ENCODE results near the gene ZNF428.

The ZNF428 gene

DNA sequence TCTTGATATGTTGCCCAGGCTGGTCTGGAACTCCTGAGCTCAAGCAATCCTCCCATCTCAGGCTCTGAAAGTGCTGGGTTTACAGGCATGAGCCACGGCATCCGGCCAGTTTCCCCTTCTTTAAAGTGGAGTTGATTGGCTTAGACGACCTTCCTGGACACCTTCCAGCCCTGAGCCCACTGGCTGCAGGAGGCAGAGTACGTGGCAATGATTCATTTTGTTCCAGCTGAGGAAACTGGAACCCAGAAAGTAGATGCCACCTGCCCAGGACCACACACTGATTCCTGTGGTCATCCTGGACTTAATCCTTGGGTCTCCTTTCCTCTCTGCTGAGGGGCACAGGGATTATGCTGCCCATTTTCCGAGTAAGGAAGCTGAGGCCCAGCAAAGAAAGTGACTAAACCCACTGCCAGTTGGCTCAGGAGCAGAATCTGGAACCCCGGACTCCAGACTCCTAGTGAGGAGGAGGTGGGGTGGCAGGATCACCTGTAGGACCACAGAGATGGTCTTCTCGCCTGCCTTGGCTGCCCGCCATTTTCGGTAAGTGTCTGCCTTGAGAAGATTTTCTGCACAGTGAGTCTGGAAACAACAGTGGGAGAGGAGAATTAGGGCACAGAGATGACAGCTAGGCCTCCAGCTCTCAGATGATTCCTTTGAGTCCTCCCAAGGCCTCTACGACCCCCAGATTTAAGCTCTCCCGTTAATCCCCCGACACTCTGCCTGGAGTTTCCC, 44.8 kb downstream of the ZNF428 start:
- Histone ChIP-seq H3K4me3 (ENCODE audit: low read depth, low read length) (peak overlapping the region; percentile 100), H3K36me3 (ENCODE audit: insufficient read depth, low read length) (0 out of 2 replicates have a peak, but pooled peaks cover 3% of the 10 kb centered on the region), H2AFZ (ENCODE audit: low read length, unreplicated experiment) (peak overlapping the region; percentile 98), H3K27ac (ENCODE audit: low read depth, low read length) (peak overlapping the region; percentile 79), H3K27me3 (ENCODE audit: insufficient read depth, low read length) (no peaks in the 10 kb centered on the region), H3K79me2 (ENCODE audit: control insufficient read depth, insufficient read depth, low read length, unreplicated experiment) (peaks cover 18% of the 10 kb centered on the region), H3K4me1 (ENCODE audit: control insufficient read depth, insufficient read depth, low read length, unreplicated experiment) (peaks cover 3% of the 10 kb centered on the region)

GRCh38 chr19:43572171-43572588, 47.2 kb downstream of the ZNF428 start:
- 0 out of 2 replicates have a peak, but pooled peaks cover 3% of the 10 kb centered on the region for H3K36me3 ChIP-seq (ENCODE audit: insufficient read depth, low read length)
- H3K27ac ChIP-seq (ENCODE audit: low read depth, low read length) = no peak overlapping the region
- H3K79me2 ChIP-seq (ENCODE audit: control insufficient read depth, insufficient read depth, low read length, unreplicated experiment) = peaks cover 18% of the 10 kb centered on the region
- H3K4me3 ChIP-seq (ENCODE audit: low read depth, low read length) = no peak overlapping the region
- peaks cover 3% of the 10 kb centered on the region for H3K4me1 ChIP-seq (ENCODE audit: control insufficient read depth, insufficient read depth, low read length, unreplicated experiment)
- no peak overlapping the region for H2AFZ ChIP-seq (ENCODE audit: low read length, unreplicated experiment)
- H3K27me3 ChIP-seq (ENCODE audit: insufficient read depth, low read length) = no peaks in the 10 kb centered on the region

DNA sequence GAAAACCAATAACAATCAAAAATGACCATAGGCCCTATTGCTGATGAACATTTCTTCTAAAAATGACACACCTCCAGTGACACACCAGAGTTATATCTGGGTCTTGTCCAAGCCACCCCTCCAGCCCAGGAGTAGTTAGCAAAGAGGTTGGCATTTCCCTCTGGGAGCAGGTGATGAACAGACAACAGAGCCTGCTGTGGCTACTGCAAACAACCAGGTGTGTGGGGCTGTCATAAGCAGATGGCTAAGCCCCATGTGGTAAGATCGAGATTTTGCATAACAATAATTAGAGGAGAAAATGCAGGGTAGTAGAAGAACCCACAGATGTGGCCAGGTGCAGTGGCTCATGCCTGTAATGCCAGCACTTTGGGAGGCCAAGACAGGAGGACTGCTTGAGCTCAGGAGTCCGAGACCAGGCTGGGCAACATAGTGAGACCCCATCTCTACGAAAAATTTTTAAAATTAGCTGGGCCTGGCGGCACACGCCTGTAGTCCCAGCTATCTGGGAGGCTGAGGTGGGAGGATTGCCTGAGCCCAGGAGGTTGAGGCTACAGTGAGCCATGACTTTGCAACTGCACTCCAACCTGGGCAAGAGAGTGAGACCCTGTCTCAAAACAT, 49.1 kb downstream of the ZNF428 start:
- Histone ChIP-seq H3K79me2 (ENCODE audit: control insufficient read depth, insufficient read depth, low read length, unreplicated experiment) (peaks cover 18% of the 10 kb centered on the region), H3K27ac (ENCODE audit: low read depth, low read length) (no peak overlapping the region), H3K4me3 (ENCODE audit: low read depth, low read length) (no peak overlapping the region), H2AFZ (ENCODE audit: low read length, unreplicated experiment) (no peak overlapping the region), H3K27me3 (ENCODE audit: insufficient read depth, low read length) (no peaks in the 10 kb centered on the region), H3K4me1 (ENCODE audit: control insufficient read depth, insufficient read depth, low read length, unreplicated experiment) (no peaks in the 10 kb centered on the region), H3K36me3 (ENCODE audit: insufficient read depth, low read length) (0 out of 2 replicates have a peak, but pooled peaks cover 3% of the 10 kb centered on the region)

DNA sequence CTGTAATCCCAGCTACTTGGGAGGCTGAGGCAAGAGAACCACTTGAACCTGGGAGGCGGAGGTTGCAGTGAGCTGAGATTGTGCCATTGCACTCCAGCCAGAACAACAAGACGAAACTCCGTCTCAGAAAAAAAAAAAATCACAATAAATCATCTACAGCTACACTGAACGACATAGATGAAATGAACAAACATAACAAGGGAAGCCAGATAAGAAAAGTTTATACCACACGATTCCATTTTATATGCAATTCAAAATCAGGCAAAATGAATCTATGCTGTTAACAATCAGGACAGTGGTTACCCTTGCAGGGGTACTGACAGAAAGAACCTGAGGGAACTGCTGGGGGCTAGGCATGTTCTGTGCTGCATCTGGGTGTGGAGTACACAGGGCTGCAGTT, 49.8 kb downstream of the ZNF428 start:
- Histone ChIP-seq H3K4me3 (ENCODE audit: low read depth, low read length) (no peak overlapping the region), H3K27ac (ENCODE audit: low read depth, low read length) (no peak overlapping the region), H3K4me1 (ENCODE audit: control insufficient read depth, insufficient read depth, low read length, unreplicated experiment) (no peaks in the 10 kb centered on the region), H3K27me3 (ENCODE audit: insufficient read depth, low read length) (no peaks in the 10 kb centered on the region), H3K36me3 (ENCODE audit: insufficient read depth, low read length) (0 out of 2 replicates have a peak, but pooled peaks cover 3% of the 10 kb centered on the region), H2AFZ (ENCODE audit: low read length, unreplicated experiment) (no peak overlapping the region), H3K79me2 (ENCODE audit: control insufficient read depth, insufficient read depth, low read length, unreplicated experiment) (peaks cover 14% of the 10 kb centered on the region)

DNA sequence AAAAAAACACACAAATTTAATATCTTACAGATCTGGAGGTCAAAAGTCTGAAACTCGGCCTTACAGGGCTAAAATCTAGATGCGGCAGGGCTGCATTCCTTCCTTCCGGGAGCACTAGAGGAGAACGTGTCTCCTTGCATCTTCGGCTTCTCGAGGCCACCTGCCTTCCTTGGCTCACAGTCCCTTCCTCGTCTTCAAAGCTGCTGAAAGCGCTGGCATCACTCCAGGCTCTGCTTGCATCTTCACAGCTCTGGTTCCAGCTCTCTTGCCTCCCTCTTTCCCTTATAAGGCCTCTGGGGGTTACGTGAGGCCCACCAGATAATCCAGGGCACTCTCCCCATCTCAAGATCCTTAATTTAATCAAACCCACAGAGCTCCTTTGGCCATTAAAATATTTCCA, 54.6 kb downstream of the ZNF428 start:
- no peaks in the 10 kb centered on the region for H3K27me3 ChIP-seq (ENCODE audit: insufficient read depth, low read length)
- H2AFZ ChIP-seq (ENCODE audit: low read length, unreplicated experiment) = no peak overlapping the region
- H3K36me3 ChIP-seq (ENCODE audit: insufficient read depth, low read length) = 0 out of 2 replicates have a peak, but pooled peaks cover 6% of the 10 kb centered on the region
- H3K27ac ChIP-seq (ENCODE audit: low read depth, low read length) = no peak overlapping the region
- H3K4me3 ChIP-seq (ENCODE audit: low read depth, low read length) = no peak overlapping the region
- peaks cover 5% of the 10 kb centered on the region for H3K4me1 ChIP-seq (ENCODE audit: control insufficient read depth, insufficient read depth, low read length, unreplicated experiment)
- H3K79me2 ChIP-seq (ENCODE audit: control insufficient read depth, insufficient read depth, low read length, unreplicated experiment) = peaks cover 2% of the 10 kb centered on the region

DNA sequence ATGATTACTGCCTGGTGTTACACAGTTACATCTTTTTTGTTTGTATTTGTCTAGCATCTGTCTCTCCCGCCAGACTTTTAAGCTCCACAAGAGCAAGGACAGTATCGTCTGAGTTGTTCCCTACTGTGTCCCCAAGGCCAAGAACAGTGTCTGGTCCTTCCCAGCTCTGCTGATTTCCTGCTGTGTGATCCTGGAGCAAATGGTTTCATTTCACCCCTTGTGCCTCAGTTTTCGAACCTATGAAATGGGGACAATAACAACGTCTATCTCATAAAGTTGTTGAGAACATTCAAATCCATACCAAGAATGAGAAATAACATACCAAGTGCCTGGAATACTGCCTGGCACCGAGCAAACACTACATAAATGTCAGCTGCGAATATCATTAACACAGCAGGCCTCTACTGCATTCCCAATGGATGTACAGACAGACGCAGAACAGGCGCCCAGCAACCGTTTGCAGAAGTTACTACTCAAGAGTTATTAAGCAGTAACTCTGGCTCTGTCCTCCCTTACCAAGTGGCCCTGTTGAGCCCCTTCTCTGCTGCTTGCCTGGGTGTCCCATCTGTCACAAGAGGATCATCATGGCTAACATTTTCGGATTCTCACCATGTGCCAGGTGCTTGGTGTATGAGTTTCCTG, 55.5 kb downstream of the ZNF428 start:
- Histone ChIP-seq H3K4me1 (ENCODE audit: control insufficient read depth, insufficient read depth, low read length, unreplicated experiment) (peaks cover 5% of the 10 kb centered on the region), H3K27ac (ENCODE audit: low read depth, low read length) (peak overlapping the region; percentile 47; the same call in 1 of the 2 replicates), H2AFZ (ENCODE audit: low read length, unreplicated experiment) (no peak overlapping the region), H3K27me3 (ENCODE audit: insufficient read depth, low read length) (no peaks in the 10 kb centered on the region), H3K4me3 (ENCODE audit: low read depth, low read length) (no peak overlapping the region), H3K79me2 (ENCODE audit: control insufficient read depth, insufficient read depth, low read length, unreplicated experiment) (peaks cover 2% of the 10 kb centered on the region), H3K36me3 (ENCODE audit: insufficient read depth, low read length) (0 out of 2 replicates have a peak, but pooled peaks cover 6% of the 10 kb centered on the region)

- H3K4me1 ChIP-seq (ENCODE audit: control insufficient read depth, insufficient read depth, low read length, unreplicated experiment) = peaks cover 7% of the 10 kb centered on the region
- H3K27ac ChIP-seq (ENCODE audit: low read depth, low read length) = peak overlapping the region; percentile 47
- H3K36me3 ChIP-seq (ENCODE audit: insufficient read depth, low read length) = 0 out of 2 replicates have a peak, but pooled peaks cover 6% of the 10 kb centered on the region
Observed at GRCh38 chr19:43562698-43563241, 56.7 kb downstream of the ZNF428 start.

GRCh38 chr19:43562226-43562697, 57.2 kb downstream of the ZNF428 start:
- no peaks in the 10 kb centered on the region for H3K27me3 ChIP-seq (ENCODE audit: insufficient read depth, low read length)
- H3K79me2 ChIP-seq (ENCODE audit: control insufficient read depth, insufficient read depth, low read length, unreplicated experiment) = peaks cover 2% of the 10 kb centered on the region
- H3K36me3 ChIP-seq (ENCODE audit: insufficient read depth, low read length) = 0 out of 2 replicates have a peak, but pooled peaks cover 6% of the 10 kb centered on the region
- H3K4me1 ChIP-seq (ENCODE audit: control insufficient read depth, insufficient read depth, low read length, unreplicated experiment) = peaks cover 8% of the 10 kb centered on the region
- H3K27ac ChIP-seq (ENCODE audit: low read depth, low read length) = peak overlapping the region; percentile 39; the same call in 1 of the 2 replicates
- no peak overlapping the region for H2AFZ ChIP-seq (ENCODE audit: low read length, unreplicated experiment)
- H3K4me3 ChIP-seq (ENCODE audit: low read depth, low read length) = no peak overlapping the region

More at GRCh38 chr19:43562698-43563241, 56.7 kb downstream of the ZNF428 start:
- H2AFZ ChIP-seq (ENCODE audit: low read length, unreplicated experiment) = no peak overlapping the region
- H3K79me2 ChIP-seq (ENCODE audit: control insufficient read depth, insufficient read depth, low read length, unreplicated experiment) = peaks cover 2% of the 10 kb centered on the region
- H3K27me3 ChIP-seq (ENCODE audit: insufficient read depth, low read length) = no peaks in the 10 kb centered on the region
- H3K4me3 ChIP-seq (ENCODE audit: low read depth, low read length) = no peak overlapping the region

DNA sequence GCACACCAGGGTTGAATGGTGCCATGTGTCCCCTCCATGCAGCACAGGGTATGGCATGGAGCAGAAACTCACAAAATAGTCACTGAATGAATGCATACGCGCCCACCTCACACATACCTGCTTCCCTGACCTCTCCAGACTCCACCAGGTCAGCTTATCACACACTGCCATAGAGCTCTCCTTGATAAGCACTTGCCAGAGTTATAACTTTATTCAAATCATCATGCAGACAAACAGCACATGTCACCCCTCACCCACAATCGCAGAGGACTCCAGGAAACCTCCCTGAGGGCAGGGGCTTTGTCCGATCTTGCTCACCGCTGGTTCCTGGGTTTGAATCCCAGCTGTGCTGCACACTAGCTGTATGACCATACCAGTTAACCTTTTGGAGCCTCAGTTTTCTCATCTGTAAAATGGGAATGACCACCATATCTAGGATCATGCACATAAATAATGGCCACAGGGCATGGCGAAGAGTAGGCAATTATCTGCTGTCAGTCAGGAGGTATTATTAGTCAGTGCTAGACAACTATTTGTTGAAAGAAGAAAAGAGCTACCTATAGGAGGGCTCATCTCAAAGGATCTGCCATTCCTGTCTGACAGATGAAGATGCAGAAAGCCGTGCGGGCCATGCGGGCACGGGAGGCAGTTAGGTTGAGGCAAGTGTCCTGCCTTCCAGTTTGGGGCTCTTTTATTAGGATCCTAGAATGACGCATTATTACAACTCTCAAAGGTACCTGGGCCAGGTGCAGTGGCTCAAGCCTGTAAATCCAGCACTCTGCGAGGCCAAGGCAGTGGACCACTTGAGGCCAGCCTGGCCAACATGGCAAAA, 58.1 kb downstream of the ZNF428 start:
- H3K4me1 ChIP-seq (ENCODE audit: control insufficient read depth, insufficient read depth, low read length, unreplicated experiment) = peaks cover 8% of the 10 kb centered on the region

More for the DNA sequence above, 58.1 kb downstream of the ZNF428 start:
- H2AFZ ChIP-seq (ENCODE audit: low read length, unreplicated experiment) = no peak overlapping the region
- no peaks in the 10 kb centered on the region for H3K27me3 ChIP-seq (ENCODE audit: insufficient read depth, low read length)
- 0 out of 2 replicates have a peak, but pooled peaks cover 6% of the 10 kb centered on the region for H3K36me3 ChIP-seq (ENCODE audit: insufficient read depth, low read length)
- peak overlapping the region; percentile 45; the same call in 1 of the 2 replicates for H3K27ac ChIP-seq (ENCODE audit: low read depth, low read length)
- no peak overlapping the region for H3K4me3 ChIP-seq (ENCODE audit: low read depth, low read length)
- H3K79me2 ChIP-seq (ENCODE audit: control insufficient read depth, insufficient read depth, low read length, unreplicated experiment) = peaks cover 2% of the 10 kb centered on the region
